OCI-LY3 (cell line): ENCODE results near the gene FKBP14.

Experiments
- EZH2phosphoT487 ChIP-seq: fragments of 200-600 bp; shearing (Covaris generic); IDR thresholded peaks from 2 replicates; pipeline ENCODE4 v1.6.1; 2018; ENCODE audit warnings: antibody characterized with exemption, mixed run types, low read depth
- TF ChIP-seq, protein P1 (sequence below): fragments of 200-600, 300-600 bp; sonication (generic); IDR thresholded peaks from 2 replicates; pipeline ENCODE4 v1.5.1; 2014; ENCODE audit warnings: antibody characterized with exemption, low read length, low read depth

DNA sequence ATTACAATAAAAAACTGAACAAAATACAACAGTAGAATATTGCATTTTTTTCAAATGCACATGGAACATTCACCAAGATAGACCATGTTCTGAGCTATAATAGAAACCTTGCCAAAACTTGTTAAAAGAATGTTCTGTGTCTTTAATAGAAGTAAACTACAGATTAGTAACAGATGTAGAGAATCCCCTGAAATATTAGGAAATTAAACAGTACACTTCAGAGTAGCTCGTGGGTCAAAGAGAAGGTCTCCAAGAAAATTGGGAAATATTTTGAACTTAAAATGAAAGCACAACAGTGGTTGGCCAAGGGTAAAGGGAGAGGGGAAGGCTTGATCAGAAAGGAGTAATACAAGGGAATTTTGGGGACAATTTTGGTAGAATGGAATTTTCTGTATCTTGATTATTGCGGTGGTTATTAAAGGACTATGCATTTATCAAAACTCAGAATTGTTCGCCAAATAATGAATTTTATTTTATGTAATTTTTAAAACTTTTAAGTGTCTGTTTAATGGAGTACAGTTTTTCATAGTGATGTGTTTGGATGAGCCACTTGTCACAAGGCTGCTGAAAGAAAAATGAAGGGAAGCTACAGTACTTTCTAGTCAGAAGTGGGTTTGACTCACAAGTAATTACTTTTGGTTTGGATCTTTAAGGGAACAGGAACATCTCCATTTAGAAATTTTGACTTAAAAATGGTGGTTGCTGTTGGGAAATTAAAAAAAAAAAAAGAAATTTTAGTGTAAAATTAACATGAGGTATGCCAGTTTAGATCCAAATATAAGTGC, 11.9 kb upstream of the FKBP14 start:
- TF ChIP-seq, protein P1, sequence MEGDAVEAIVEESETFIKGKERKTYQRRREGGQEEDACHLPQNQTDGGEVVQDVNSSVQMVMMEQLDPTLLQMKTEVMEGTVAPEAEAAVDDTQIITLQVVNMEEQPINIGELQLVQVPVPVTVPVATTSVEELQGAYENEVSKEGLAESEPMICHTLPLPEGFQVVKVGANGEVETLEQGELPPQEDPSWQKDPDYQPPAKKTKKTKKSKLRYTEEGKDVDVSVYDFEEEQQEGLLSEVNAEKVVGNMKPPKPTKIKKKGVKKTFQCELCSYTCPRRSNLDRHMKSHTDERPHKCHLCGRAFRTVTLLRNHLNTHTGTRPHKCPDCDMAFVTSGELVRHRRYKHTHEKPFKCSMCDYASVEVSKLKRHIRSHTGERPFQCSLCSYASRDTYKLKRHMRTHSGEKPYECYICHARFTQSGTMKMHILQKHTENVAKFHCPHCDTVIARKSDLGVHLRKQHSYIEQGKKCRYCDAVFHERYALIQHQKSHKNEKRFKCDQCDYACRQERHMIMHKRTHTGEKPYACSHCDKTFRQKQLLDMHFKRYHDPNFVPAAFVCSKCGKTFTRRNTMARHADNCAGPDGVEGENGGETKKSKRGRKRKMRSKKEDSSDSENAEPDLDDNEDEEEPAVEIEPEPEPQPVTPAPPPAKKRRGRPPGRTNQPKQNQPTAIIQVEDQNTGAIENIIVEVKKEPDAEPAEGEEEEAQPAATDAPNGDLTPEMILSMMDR = no peak
- no peak for TF ChIP-seq EZH2phosphoT487
